GM23338 (cell line): Measurements from ENCODE around the gene KCNJ16. TPM values are rescaled to one million over a fixed set of nuclear protein-coding genes. Genes with fewer than 3 reads are reported as not detected.

Experiments
- ATAC-seq: fragments of 200-7000 bp; cut with Tn5 transposase; 3 replicates; pipeline ENCODE4 v1.9.1; 2020
- DNase-seq: peaks from one replicate; pipeline ENCODE4 v3.0.0-alpha.2; 2015; ENCODE audit warnings: low spot score
- H2AFZ ChIP-seq: fragments of 200-600 bp; sonication (generic); 2 replicates; pipeline ENCODE4 v1.8.0; 2016; ENCODE audit warnings: antibody characterized with exemption, mild to moderate bottlenecking, moderate library complexity
- H3F3A ChIP-seq: fragments of 200-600 bp; sonication (generic); replicated peaks from 2 replicates; pipeline ENCODE4 v1.8.0; 2017; ENCODE audit warnings: antibody characterized with exemption, mixed run types, low read depth
- H3K27ac ChIP-seq: fragments of 200-600 bp; sonication (generic); 2 replicates; pipeline ENCODE4 v1.6.1; 2016; ENCODE audit warnings: low read depth
- H3K27me3 ChIP-seq: fragments of 200-600 bp; sonication (generic); 2 replicates; pipeline ENCODE4 v1.8.0; 2016; ENCODE audit warnings: mild to moderate bottlenecking, mixed run types, moderate library complexity; ENCODE audit not compliant: insufficient read depth
- H3K36me3 ChIP-seq: fragments of 200-600 bp; sonication (generic); 2 replicates; pipeline ENCODE4 v1.8.0; 2016; ENCODE audit warnings: mild to moderate bottlenecking; ENCODE audit not compliant: insufficient read depth
- H3K4me1 ChIP-seq: fragments of 200-600 bp; sonication (generic); 2 replicates; pipeline ENCODE4 v1.8.0; 2016; ENCODE audit warnings: mild to moderate bottlenecking, moderate library complexity; ENCODE audit not compliant: insufficient read depth
- H3K4me2 ChIP-seq: fragments of 200-600 bp; sonication (generic); 2 replicates; pipeline ENCODE4 v1.7.1; 2017; ENCODE audit warnings: mixed run types
- H3K4me3 ChIP-seq: fragments of 200-600 bp; sonication (generic); 2 replicates; pipeline ENCODE4 v1.6.1; 2016; ENCODE audit warnings: mixed run types
- H3K79me2 ChIP-seq: fragments of 200-600 bp; sonication (generic); replicated peaks from 2 replicates; pipeline ENCODE4 v1.8.0; 2017; ENCODE audit warnings: mild to moderate bottlenecking; ENCODE audit not compliant: insufficient read depth
- H3K9me2 ChIP-seq: fragments of 200-600 bp; sonication (generic); 2 replicates; pipeline ENCODE4 v1.8.0; 2017; ENCODE audit not compliant: insufficient read depth
- H4K20me1 ChIP-seq: fragments of 200-600 bp; sonication (generic); replicated peaks from 2 replicates; pipeline ENCODE4 v1.8.0; 2017; ENCODE audit warnings: mild to moderate bottlenecking; ENCODE audit not compliant: insufficient read depth
- H3K27ac Mint-ChIP-seq: 2 replicates; pipeline ENCODE4 v1.8.0; 2020; ENCODE audit warnings: inconsistent platforms, mild to moderate bottlenecking, moderate library complexity, mixed read lengths
- H3K27me3 Mint-ChIP-seq: 3 replicates; pipeline ENCODE4 v1.8.0; 2022; ENCODE audit warnings: low read depth, mild to moderate bottlenecking, moderate library complexity, mixed read lengths, inconsistent platforms; ENCODE audit not compliant: insufficient read depth, poor library complexity
- H3K36me3 Mint-ChIP-seq: 3 replicates; pipeline ENCODE4 v1.8.0; 2021; ENCODE audit warnings: low read depth, mild to moderate bottlenecking, inconsistent platforms, moderate library complexity, mixed read lengths
- H3K4me1 Mint-ChIP-seq: 3 replicates; pipeline ENCODE4 v1.8.0; 2020; ENCODE audit warnings: mild to moderate bottlenecking, inconsistent platforms, mixed read lengths
- H3K4me3 Mint-ChIP-seq: 3 replicates; pipeline ENCODE4 v1.8.0; 2021; ENCODE audit warnings: moderate library complexity, mild to moderate bottlenecking, inconsistent platforms, mixed read lengths
- H3K9me3 Mint-ChIP-seq: 3 replicates; pipeline ENCODE4 v1.8.0; 2020; ENCODE audit warnings: moderate library complexity, mild to moderate bottlenecking, inconsistent platforms, mixed read lengths
- CREB1 ChIP-seq: fragments of 250-450 bp; sonication (Bioruptor Pico); IDR thresholded peaks from 2 replicates; pipeline ENCODE4 v1.5.0; 2020; ENCODE audit warnings: low read depth, mild to moderate bottlenecking, moderate library complexity
- CTCF ChIP-seq, 2 experiments: fragments of 200-600 bp in 1 of 2; sonication (generic) in 1 of 2; conservative IDR thresholded peaks; 2 replicates each; pipeline versions ENCODE4 v1.5.1 to v1.6.1; 2016 to 2017; ENCODE audit warnings: antibody characterized with exemption in 2 of 2, low read depth in 2 of 2, mild to moderate bottlenecking in 2 of 2, moderate library complexity in 1 of 2
- EZH2 ChIP-seq: fragments of 200-600 bp; sonication (generic); IDR thresholded peaks from one replicate; pipeline ENCODE4 v1.8.0; 2017; ENCODE audit warnings: antibody characterized with exemption, mild to moderate bottlenecking, low read depth; ENCODE audit not compliant: unreplicated experiment
- EZH2phosphoT487 ChIP-seq: fragments of 200-600 bp; sonication (generic); IDR thresholded peaks from one replicate; pipeline ENCODE4 v1.8.1; 2018; ENCODE audit warnings: antibody characterized with exemption; ENCODE audit not compliant: unreplicated experiment
- NANOG ChIP-seq: IDR thresholded peaks from 2 replicates; pipeline ENCODE4 v1.6.1; 2016; ENCODE audit warnings: antibody characterized with exemption, borderline replicate concordance
- POLR2AphosphoS5 ChIP-seq: IDR thresholded peaks from 2 replicates; pipeline ENCODE4 v1.6.1; 2016; ENCODE audit warnings: antibody characterized with exemption, low read depth
- REST ChIP-seq: IDR thresholded peaks from one replicate; pipeline ENCODE4 v1.6.1; 2018; ENCODE audit warnings: antibody characterized with exemption; ENCODE audit not compliant: unreplicated experiment
- STAT1 ChIP-seq: IDR thresholded peaks from one replicate; pipeline ENCODE4 v1.6.1; 2016; ENCODE audit warnings: antibody characterized with exemption; ENCODE audit not compliant: unreplicated experiment
- ZNF331 ChIP-seq: fragments of 250-450 bp; sonication (Bioruptor Pico); IDR thresholded peaks from 2 replicates; pipeline ENCODE4 v1.5.0; 2020; ENCODE audit warnings: low read depth, mild to moderate bottlenecking, moderate library complexity
- ZNF462 ChIP-seq: fragments of 250-450 bp; sonication (Bioruptor Pico); IDR thresholded peaks from 2 replicates; pipeline ENCODE4 v1.5.0; 2020; ENCODE audit warnings: mild to moderate bottlenecking, moderate library complexity
- polyA plus RNA-seq: library from polyadenylated mRNA; unstranded; fragments of >200 nt; fragmentation: Nextera tagmentation; extraction: Ambion mirVana; gene quantifications from 2 replicates; pipeline ENCODE4 v1.2.1, GENCODE V29; 2016
- total RNA-seq: library from RNA; depleted of rRNA; stranded (reverse); fragments of >200 nt; shearing (Covaris generic); gene quantifications from 2 replicates; pipeline ENCODE4 v1.2.3, GENCODE V29; 2014

The KCNJ16 gene
- total and polyA plus RNA-seq, 2 experiments from 2014 or later = not detected

- H3K27ac Mint-ChIP-seq = no peak overlapping the region
Measured at GRCh38 chr17:70055000-70055399, 20.0 kb upstream of the KCNJ16 start.

More at GRCh38 chr17:70055000-70055399, 20.0 kb upstream of the KCNJ16 start:
- Histone ChIP-seq H3K27ac (no peak overlapping the region), H3K4me3 (no peak overlapping the region), H3K27me3 (no peaks in the 10 kb centered on the region), H2AFZ (peak overlapping the region; percentile 2; the same call in 1 of the 2 replicates), H3K4me1 (peaks cover 10% of the 10 kb centered on the region; the same call in 1 of the 2 replicates), H3K36me3 (no peaks in the 10 kb centered on the region), H3K79me2 (no peaks in the 10 kb centered on the region), H3K4me2 (no peak overlapping the region), H3F3A (no peaks in the 10 kb centered on the region), H4K20me1 (no peaks in the 10 kb centered on the region), H3K9me2 (no peaks in the 10 kb centered on the region)
- Mint-ChIP-seq H3K4me1 (peaks cover 17% of the 10 kb centered on the region), H3K9me3 (no peaks in the 10 kb centered on the region), H3K36me3 (no peaks in the 10 kb centered on the region), H3K27me3 (no peaks in the 10 kb centered on the region), H3K4me3 (no peak overlapping the region)
- TF ChIP-seq CTCF (conservative IDR thresholded peaks at IDR 0.05; ENCODE audit: low read depth in 2 of 2) (no peak), CREB1 (CRISPR knock-in tag) (no peak), ZNF331 (CRISPR knock-in tag) (no peak), NANOG (no peak), ZNF462 (CRISPR knock-in tag) (no peak), POLR2AphosphoS5 (no peak), EZH2 (no peak), EZH2phosphoT487 (no peak), STAT1 (no peak), REST (no peak)
- peak; percentile 32 for DNase-seq
- ATAC-seq = peak; percentile 76
